GM19438 (cell line): ENCODE results near the gene EML6.
A peak's percentile ranks its signal among the peaks of the same experiment; 100 is the strongest.

ENCODE experiments used
- ATAC-seq: cut with Tn5 transposase; IDR thresholded peaks from one replicate; pipeline ENCODE4 v1.9.1; 2021; ENCODE audit warnings: low read depth; ENCODE audit not compliant: unreplicated experiment

The EML6 gene

GRCh38 chr2:54704688-54705605 lies 18.5 kb upstream of the EML6 start:
- no peak for ATAC-seq

- no peak for ATAC-seq
Measured at GRCh38 chr2:54706622-54707021, 16.8 kb upstream of the EML6 start.

- peak; percentile 42 for ATAC-seq
Measured at GRCh38 chr2:54708584-54709335, 14.7 kb upstream of the EML6 start.

GRCh38 chr2:54709336-54709809 lies 14.1 kb upstream of the EML6 start:
- peak; percentile 38 for ATAC-seq

GRCh38 chr2:54710216-54710615 lies 13.2 kb upstream of the EML6 start:
- no peak for ATAC-seq

- no peak for ATAC-seq
Measured at GRCh38 chr2:54712516-54712915, 10.9 kb upstream of the EML6 start.

- ATAC-seq, result no peak
Measured at GRCh38 chr2:54714996-54715395, 8.5 kb upstream of the EML6 start.

GRCh38 chr2:54716375-54716774 lies 7.1 kb upstream of the EML6 start:
- no peak for ATAC-seq

- no peak for ATAC-seq
Measured at GRCh38 chr2:54720563-54720962, 2.9 kb upstream of the EML6 start.

GRCh38 chr2:54722641-54723040 lies 821 bp upstream of the EML6 start:
- ATAC-seq, result no peak

- no peak for ATAC-seq
Measured at GRCh38 chr2:54723996-54724559, 616 bp downstream of the EML6 start.

GRCh38 chr2:54724560-54725342 lies 1.3 kb downstream of the EML6 start:
- no peak for ATAC-seq

GRCh38 chr2:54725343-54726099 lies 2.1 kb downstream of the EML6 start:
- ATAC-seq, result no peak

GRCh38 chr2:54726431-54726830 lies 3.0 kb downstream of the EML6 start:
- ATAC-seq, result no peak

- ATAC-seq, result no peak
Measured at GRCh38 chr2:54726940-54727339, 3.5 kb downstream of the EML6 start.

GRCh38 chr2:54728669-54729120 lies 5.2 kb downstream of the EML6 start:
- ATAC-seq, result no peak

- ATAC-seq, result no peak
Measured at GRCh38 chr2:54735636-54736035, 12.2 kb downstream of the EML6 start.

GRCh38 chr2:54738281-54738680 lies 14.8 kb downstream of the EML6 start:
- no peak for ATAC-seq

GRCh38 chr2:54740333-54740732 lies 16.9 kb downstream of the EML6 start:
- ATAC-seq, result no peak

GRCh38 chr2:54741250-54741649 lies 17.8 kb downstream of the EML6 start:
- no peak for ATAC-seq
